ENCODE measurements around the gene TET2. TPM values are rescaled to one million over a fixed set of nuclear protein-coding genes. Genes with fewer than 3 reads are reported as not detected.

TET2 gene
- total RNA-seq, 4 donors from 2014 or later: 30.3 to 57.6 (median 38.8) TPM

- no peak for TF ChIP-seq POLR2A (IDR thresholded peaks at IDR 0.05)
- TF ChIP-seq, protein P1, sequence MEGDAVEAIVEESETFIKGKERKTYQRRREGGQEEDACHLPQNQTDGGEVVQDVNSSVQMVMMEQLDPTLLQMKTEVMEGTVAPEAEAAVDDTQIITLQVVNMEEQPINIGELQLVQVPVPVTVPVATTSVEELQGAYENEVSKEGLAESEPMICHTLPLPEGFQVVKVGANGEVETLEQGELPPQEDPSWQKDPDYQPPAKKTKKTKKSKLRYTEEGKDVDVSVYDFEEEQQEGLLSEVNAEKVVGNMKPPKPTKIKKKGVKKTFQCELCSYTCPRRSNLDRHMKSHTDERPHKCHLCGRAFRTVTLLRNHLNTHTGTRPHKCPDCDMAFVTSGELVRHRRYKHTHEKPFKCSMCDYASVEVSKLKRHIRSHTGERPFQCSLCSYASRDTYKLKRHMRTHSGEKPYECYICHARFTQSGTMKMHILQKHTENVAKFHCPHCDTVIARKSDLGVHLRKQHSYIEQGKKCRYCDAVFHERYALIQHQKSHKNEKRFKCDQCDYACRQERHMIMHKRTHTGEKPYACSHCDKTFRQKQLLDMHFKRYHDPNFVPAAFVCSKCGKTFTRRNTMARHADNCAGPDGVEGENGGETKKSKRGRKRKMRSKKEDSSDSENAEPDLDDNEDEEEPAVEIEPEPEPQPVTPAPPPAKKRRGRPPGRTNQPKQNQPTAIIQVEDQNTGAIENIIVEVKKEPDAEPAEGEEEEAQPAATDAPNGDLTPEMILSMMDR (IDR thresholded peaks at IDR 0.05): no peak
- Histone ChIP-seq H3K27me3 (no peaks in the 10 kb centered on the region), H3K4me3 (no peak overlapping the region), H3K9me3 (no peaks in the 10 kb centered on the region), H3K36me3 (no peaks in the 10 kb centered on the region), H3K27ac (no peak overlapping the region), H3K4me1 (no peaks in the 10 kb centered on the region)
- no peak for DNase-seq
Observed at GRCh38 chr4:105225500-105225899, 78.8 kb downstream of the TET2 start.

DNA sequence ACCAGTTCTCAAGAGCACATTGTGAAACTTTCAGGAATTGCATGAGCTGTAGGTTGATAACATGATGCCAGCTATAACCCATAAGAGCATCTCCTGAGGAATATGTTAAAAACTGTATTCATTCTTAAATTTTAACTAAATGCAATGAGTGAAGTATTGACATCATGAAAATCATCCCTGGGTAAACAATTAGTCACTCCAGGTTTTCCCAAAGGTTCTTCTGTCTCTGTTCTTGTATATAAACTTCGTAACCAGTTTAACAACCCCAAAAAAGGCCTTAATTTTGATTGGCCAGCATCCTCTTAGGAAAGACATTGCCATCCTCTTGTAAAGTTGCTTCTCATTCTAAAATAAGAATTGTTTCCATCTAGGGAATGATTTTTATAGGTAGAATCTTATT lies 80.4 kb downstream of the TET2 start:
- Histone ChIP-seq H3K27ac (no peak overlapping the region), H3K9me3 (no peaks in the 10 kb centered on the region), H3K4me1 (no peaks in the 10 kb centered on the region), H3K4me3 (no peak overlapping the region), H3K36me3 (no peaks in the 10 kb centered on the region), H3K27me3 (no peaks in the 10 kb centered on the region)
- no peak for DNase-seq
- TF ChIP-seq POLR2A (IDR thresholded peaks at IDR 0.05): no peak
- TF ChIP-seq, protein P1 (IDR thresholded peaks at IDR 0.05): no peak

DNA sequence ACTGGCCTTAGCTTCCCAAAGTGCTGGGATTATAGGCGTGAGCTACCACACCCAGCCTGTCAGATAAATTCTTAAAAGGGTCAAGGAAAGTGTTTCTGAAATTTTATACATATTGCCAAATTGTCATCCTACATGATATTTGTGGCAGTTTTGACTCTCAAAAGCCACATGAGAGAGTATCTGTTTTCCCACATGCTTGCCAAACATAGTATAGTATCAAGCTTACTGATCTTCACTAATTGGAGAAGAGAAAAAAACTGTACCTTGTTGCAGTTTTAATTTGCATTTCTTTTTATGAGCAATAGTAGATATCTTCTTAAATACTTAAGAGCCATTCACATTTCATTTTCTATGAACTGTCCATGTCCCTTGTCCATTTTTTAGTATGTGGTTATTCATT lies 83.6 kb downstream of the TET2 start:
- TF ChIP-seq, protein P1 (IDR thresholded peaks at IDR 0.05): no peak
- TF ChIP-seq POLR2A (IDR thresholded peaks at IDR 0.05): no peak

GRCh38 chr4:105232374-105232773 lies 85.7 kb downstream of the TET2 start:
- no peaks in the 10 kb centered on the region for H3K4me1 ChIP-seq

More for the DNA sequence above, 83.6 kb downstream of the TET2 start:
- H3K36me3 ChIP-seq: peaks cover 0 to 18% (median 0%) of the 10 kb centered on the region in 3 donors
- no peak overlapping the region for H3K27ac ChIP-seq
- no peaks in the 10 kb centered on the region for H3K27me3 ChIP-seq
- H3K4me1 ChIP-seq: no peaks in the 10 kb centered on the region
- DNase-seq: no peak
- H3K4me3 ChIP-seq: no peak overlapping the region
- no peaks in the 10 kb centered on the region for H3K9me3 ChIP-seq

GRCh38 chr4:105234582-105234981 lies 87.9 kb downstream of the TET2 start:
- H3K36me3 ChIP-seq: peaks cover 0 to 40% (median 0%) of the 10 kb centered on the region in 3 donors
- no peaks in the 10 kb centered on the region for H3K9me3 ChIP-seq
- H3K4me1 ChIP-seq: no peaks in the 10 kb centered on the region
- no peak overlapping the region for H3K4me3 ChIP-seq
- H3K27ac ChIP-seq: no peak overlapping the region
- no peak for DNase-seq
- no peaks in the 10 kb centered on the region for H3K27me3 ChIP-seq
- no peak for TF ChIP-seq POLR2A (IDR thresholded peaks at IDR 0.05)
- TF ChIP-seq, protein P1 (IDR thresholded peaks at IDR 0.05): no peak

More at GRCh38 chr4:105232374-105232773, 85.7 kb downstream of the TET2 start:
- no peak overlapping the region for H3K4me3 ChIP-seq
- H3K9me3 ChIP-seq: no peaks in the 10 kb centered on the region
- TF ChIP-seq, protein P1 (IDR thresholded peaks at IDR 0.05): no peak
- no peak for TF ChIP-seq POLR2A (IDR thresholded peaks at IDR 0.05)
- no peak overlapping the region for H3K27ac ChIP-seq
- no peaks in the 10 kb centered on the region for H3K27me3 ChIP-seq
- no peak for DNase-seq
- peaks cover 0 to 35% (median 0%) of the 10 kb centered on the region in 3 donors for H3K36me3 ChIP-seq
